Fibroblast of the aortic adventitia (primary cell): Measurements from ENCODE around the gene ANKRD17. TPM values are rescaled to one million over a fixed set of nuclear protein-coding genes. Genes with fewer than 3 reads are reported as not detected.

Experiments
- DNase-seq: peaks from one replicate; pipeline ENCODE4 v3.0.0-alpha.2; 2010; ENCODE audit warnings: low read depth
- H3K4me3 ChIP-seq: 2 replicates; pipeline ENCODE4 v1.5.1; 2011; ENCODE audit warnings: low read depth, mild to moderate bottlenecking, control low read depth, low read length, moderate library complexity
- CTCF ChIP-seq: IDR thresholded peaks from 2 replicates; pipeline ENCODE4 v1.5.1; 2011; ENCODE audit warnings: mild to moderate bottlenecking, low read length, control low read depth, inconsistent platforms; ENCODE audit not compliant: insufficient read depth
- total RNA-seq: library from RNA; depleted of rRNA; stranded (reverse); fragments of >200 nt; gene quantifications from 2 replicates; pipeline ENCODE4 v1.2.3, GENCODE V29; 2012; ENCODE audit warnings: low replicate concordance

The ANKRD17 gene
- total RNA-seq, 1 donor, result 72.5 TPM

GRCh38 chr4:73067971-73068394 lies 190.6 kb downstream of the ANKRD17 start:
- no peak for TF ChIP-seq CTCF
- H3K4me3 ChIP-seq, result peak overlapping the region; percentile 85
- DNase-seq, result no peak

- DNase-seq, result no peak
- TF ChIP-seq CTCF, result no peak
- H3K4me3 ChIP-seq, result no peak overlapping the region
These were observed 191.7 kb downstream of the ANKRD17 start for GRCh38 chr4:73066928-73067327.

GRCh38 chr4:73066445-73066844 lies 192.2 kb downstream of the ANKRD17 start:
- DNase-seq, result no peak
- TF ChIP-seq CTCF, result no peak
- H3K4me3 ChIP-seq, result no peak overlapping the region

DNA sequence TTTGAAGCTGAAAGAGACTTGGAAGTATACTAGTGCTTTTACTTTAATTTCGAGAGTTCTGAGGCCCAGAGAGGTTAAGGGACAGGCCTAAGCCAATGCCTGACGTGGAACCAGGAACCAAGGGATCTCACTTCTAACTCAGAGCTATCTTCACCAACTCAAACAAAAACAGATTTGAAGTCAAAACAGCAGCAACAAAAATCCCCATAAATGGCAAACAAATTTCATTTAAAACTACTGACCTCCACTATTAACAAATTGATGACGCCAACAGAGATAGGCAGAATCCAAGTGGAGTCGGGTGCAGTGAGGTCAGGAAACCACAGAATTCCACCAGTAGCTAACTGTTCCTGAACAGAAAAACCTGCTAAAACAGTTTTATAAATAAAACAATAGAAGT lies 194.1 kb downstream of the ANKRD17 start:
- no peak for DNase-seq
- TF ChIP-seq CTCF, result no peak
- H3K4me3 ChIP-seq, result no peak overlapping the region

DNA sequence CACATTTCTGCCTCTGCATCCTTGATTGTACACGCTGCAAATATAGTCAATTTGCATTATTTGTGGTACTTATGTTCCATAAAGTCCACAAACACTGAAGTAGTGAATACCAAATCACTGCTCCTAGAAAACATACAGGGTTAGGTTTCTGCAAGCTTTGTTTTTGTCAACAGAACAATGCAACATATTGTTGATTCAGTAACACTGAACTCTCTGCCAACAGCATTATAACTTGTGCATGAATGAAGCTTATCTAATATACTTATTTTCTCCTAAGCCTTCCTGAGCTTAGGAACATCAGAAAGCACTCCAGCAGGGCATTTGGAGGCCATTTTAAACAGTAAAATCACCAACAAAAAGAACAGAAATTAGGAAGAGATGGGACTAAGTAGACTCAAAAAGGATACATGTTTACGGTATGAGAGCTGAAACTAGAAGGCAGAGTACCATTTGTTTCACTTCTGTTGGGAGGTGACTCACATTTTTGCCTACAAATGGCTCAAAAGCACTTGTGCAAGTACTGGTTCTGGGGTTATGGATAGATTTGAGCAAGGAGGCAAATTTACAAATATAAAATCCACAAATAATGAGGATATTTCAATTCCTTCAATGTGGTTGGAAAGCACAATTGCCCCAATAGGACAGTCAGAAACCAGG lies 203.2 kb downstream of the ANKRD17 start:
- no peak for DNase-seq
- H3K4me3 ChIP-seq, result no peak overlapping the region
- no peak for TF ChIP-seq CTCF

DNA sequence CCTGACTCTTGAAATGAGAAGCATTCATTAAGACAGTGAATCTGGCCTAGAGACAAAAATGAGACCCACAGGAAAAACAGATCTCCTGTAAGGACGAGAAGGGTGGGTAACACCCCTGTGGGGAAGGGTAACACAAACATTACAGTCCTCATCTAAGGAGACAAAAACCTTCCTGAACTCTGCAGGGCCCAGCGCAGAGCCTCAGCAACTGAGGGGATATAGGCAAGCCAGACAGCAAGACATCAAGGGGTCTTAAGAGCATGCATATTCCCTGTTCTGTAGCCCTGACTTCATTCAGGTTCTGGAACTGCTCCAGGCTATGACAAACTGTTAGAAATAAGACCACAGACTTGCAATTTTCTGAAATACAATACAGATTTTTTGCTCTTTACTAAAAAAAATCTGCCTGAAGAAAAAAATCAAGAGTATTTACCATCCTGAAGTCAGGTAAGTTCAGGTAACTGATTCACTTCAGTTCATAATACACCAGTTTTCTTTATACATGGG lies 204.6 kb downstream of the ANKRD17 start:
- no peak overlapping the region for H3K4me3 ChIP-seq
- TF ChIP-seq CTCF, result no peak
- peak; percentile 16 for DNase-seq

- no peak for TF ChIP-seq CTCF
- peak; percentile 6 for DNase-seq
- H3K4me3 ChIP-seq, result no peak overlapping the region
These were observed 205.5 kb downstream of the ANKRD17 start for GRCh38 chr4:73053076-73053475.
